HEK293 (cell line): Measurements from ENCODE around the gene INKA1.

ENCODE experiments used
- CTCF ChIP-seq: fragments of 450-650 bp; formaldehyde crosslinking; IDR thresholded peaks from 2 replicates; pipeline ENCODE4 v1.5.1; 2016; ENCODE audit warnings: missing biosample characterization, missing genetic modification characterization
- KLF10 ChIP-seq: fragments of 450-650 bp; IDR thresholded peaks from 2 replicates; pipeline ENCODE4 v1.5.1; 2018; ENCODE audit warnings: missing biosample characterization, mild to moderate bottlenecking, missing genetic modification characterization
- YY1 ChIP-seq: fragments of 450-650 bp; formaldehyde crosslinking; IDR thresholded peaks from 2 replicates; pipeline ENCODE4 v1.5.1; 2018; ENCODE audit warnings: missing biosample characterization, missing genetic modification characterization
- ZNF529 ChIP-seq: fragments of 450-650 bp; formaldehyde crosslinking; IDR thresholded peaks from 2 replicates; pipeline ENCODE4 v1.5.1; 2017; ENCODE audit warnings: missing genetic modification characterization, missing biosample characterization; ENCODE audit not compliant: insufficient replicate concordance

- TF ChIP-seq ZNF529 (no peak), CTCF (tag by site-specific recombination) (peak; percentile 40; the same call in 1 of the 2 replicates), KLF10 (no peak), YY1 (tag by site-specific recombination) (no peak)
Observed at GRCh38 chr3:49839193-49839809, 36.2 kb downstream of the INKA1 start.
